HTR-8/SVneo (cell line): ENCODE data around the gene HTRA1.
A peak's percentile ranks its signal among the peaks of the same experiment; 100 is the strongest.

ENCODE experiments used
- DNase-seq: peaks from one replicate; pipeline ENCODE4 v3.0.0; 2011; ENCODE audit warnings: low spot score, mixed read lengths; ENCODE audit not compliant: insufficient read length
- FAIRE-seq: peaks from 2 replicates; lab custom pipeline; 2011; peaks lifted over from hg19 to GRCh38; lab: Jason Lieb, UNC

Gene HTRA1

GRCh38 chr10:122454071-122454470 lies 7.3 kb upstream of the HTRA1 start:
- DNase-seq = no peak
- FAIRE-seq = no peak

GRCh38 chr10:122454603-122455080 lies 6.7 kb upstream of the HTRA1 start, which contains the start of gene ARMS2:
ARMS2 (plus strand) TSS chr10:122454653; CDS start chr10:122454728, 75 bp downstream.
- DNase-seq = no peak
- no peak for FAIRE-seq

- FAIRE-seq (no peak), DNase-seq (no peak)
These were observed 5.8 kb upstream of the HTRA1 start for GRCh38 chr10:122455376-122456079.

GRCh38 chr10:122457934-122458333 lies 3.4 kb upstream of the HTRA1 start:
- DNase-seq (no peak), FAIRE-seq (no peak)

- no peak for DNase-seq
- no peak for FAIRE-seq
These were observed 2.7 kb upstream of the HTRA1 start for GRCh38 chr10:122458693-122459092.

- peak; percentile 37 for DNase-seq
- no peak for FAIRE-seq
These were observed 1.6 kb upstream of the HTRA1 start for GRCh38 chr10:122459561-122460273.

GRCh38 chr10:122460891-122461293 lies 461 bp upstream of the HTRA1 start:
- DNase-seq (no peak), FAIRE-seq (no peak)

- FAIRE-seq (no peak), DNase-seq (no peak)
These were observed 578 bp downstream of the HTRA1 start for GRCh38 chr10:122461729-122462532.

GRCh38 chr10:122462533-122463465 lies 1.4 kb downstream of the HTRA1 start:
- FAIRE-seq = no peak
- DNase-seq = no peak

GRCh38 chr10:122463466-122464249 lies 2.3 kb downstream of the HTRA1 start:
- DNase-seq (no peak), FAIRE-seq (no peak)

- FAIRE-seq = no peak
- DNase-seq = no peak
These were observed 2.8 kb downstream of the HTRA1 start for GRCh38 chr10:122464250-122464510.

- FAIRE-seq = no peak
These were observed 3.2 kb downstream of the HTRA1 start for GRCh38 chr10:122464586-122464985.

GRCh38 chr10:122465401-122466040 lies 4.2 kb downstream of the HTRA1 start:
- DNase-seq (no peak), FAIRE-seq (no peak)

More at GRCh38 chr10:122464586-122464985, 3.2 kb downstream of the HTRA1 start:
- DNase-seq = no peak

GRCh38 chr10:122466951-122467381 lies 5.6 kb downstream of the HTRA1 start:
- FAIRE-seq (no peak), DNase-seq (no peak)

- FAIRE-seq (no peak), DNase-seq (no peak)
These were observed 6.3 kb downstream of the HTRA1 start for GRCh38 chr10:122467701-122468100.

- no peak for FAIRE-seq
- DNase-seq = no peak
These were observed 7.1 kb downstream of the HTRA1 start for GRCh38 chr10:122468307-122468925.

- peak; percentile 77 for DNase-seq
- peak; percentile 69 for FAIRE-seq
These were observed 7.8 kb downstream of the HTRA1 start for GRCh38 chr10:122468926-122469781.
